AG09309 (cell line): Measurements from ENCODE around the gene SALL1.

ENCODE experiments used
- DNase-seq: peaks from one replicate; pipeline ENCODE4 v3.0.0-alpha.2; 2010; ENCODE audit warnings: low read depth
- H3K4me3 ChIP-seq: 2 replicates; pipeline ENCODE4 v1.5.1; 2011; ENCODE audit warnings: mild to moderate bottlenecking, low read depth, low read length, moderate library complexity; ENCODE audit not compliant: control insufficient read depth
- TF ChIP-seq, protein P1 (sequence below): IDR thresholded peaks from 2 replicates; pipeline ENCODE4 v1.5.1; 2011; ENCODE audit warnings: mild to moderate bottlenecking, low read depth, low read length, inconsistent platforms; ENCODE audit not compliant: insufficient read depth, control insufficient read depth; ENCODE audit errors: missing control alignments

SALL1 gene

GRCh38 chr16:51149721-51150164, 1.3 kb downstream of the SALL1 start:
- peak overlapping the region; percentile 92 for H3K4me3 ChIP-seq
- no peak for DNase-seq
- TF ChIP-seq, protein P1, sequence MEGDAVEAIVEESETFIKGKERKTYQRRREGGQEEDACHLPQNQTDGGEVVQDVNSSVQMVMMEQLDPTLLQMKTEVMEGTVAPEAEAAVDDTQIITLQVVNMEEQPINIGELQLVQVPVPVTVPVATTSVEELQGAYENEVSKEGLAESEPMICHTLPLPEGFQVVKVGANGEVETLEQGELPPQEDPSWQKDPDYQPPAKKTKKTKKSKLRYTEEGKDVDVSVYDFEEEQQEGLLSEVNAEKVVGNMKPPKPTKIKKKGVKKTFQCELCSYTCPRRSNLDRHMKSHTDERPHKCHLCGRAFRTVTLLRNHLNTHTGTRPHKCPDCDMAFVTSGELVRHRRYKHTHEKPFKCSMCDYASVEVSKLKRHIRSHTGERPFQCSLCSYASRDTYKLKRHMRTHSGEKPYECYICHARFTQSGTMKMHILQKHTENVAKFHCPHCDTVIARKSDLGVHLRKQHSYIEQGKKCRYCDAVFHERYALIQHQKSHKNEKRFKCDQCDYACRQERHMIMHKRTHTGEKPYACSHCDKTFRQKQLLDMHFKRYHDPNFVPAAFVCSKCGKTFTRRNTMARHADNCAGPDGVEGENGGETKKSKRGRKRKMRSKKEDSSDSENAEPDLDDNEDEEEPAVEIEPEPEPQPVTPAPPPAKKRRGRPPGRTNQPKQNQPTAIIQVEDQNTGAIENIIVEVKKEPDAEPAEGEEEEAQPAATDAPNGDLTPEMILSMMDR = no peak

DNA sequence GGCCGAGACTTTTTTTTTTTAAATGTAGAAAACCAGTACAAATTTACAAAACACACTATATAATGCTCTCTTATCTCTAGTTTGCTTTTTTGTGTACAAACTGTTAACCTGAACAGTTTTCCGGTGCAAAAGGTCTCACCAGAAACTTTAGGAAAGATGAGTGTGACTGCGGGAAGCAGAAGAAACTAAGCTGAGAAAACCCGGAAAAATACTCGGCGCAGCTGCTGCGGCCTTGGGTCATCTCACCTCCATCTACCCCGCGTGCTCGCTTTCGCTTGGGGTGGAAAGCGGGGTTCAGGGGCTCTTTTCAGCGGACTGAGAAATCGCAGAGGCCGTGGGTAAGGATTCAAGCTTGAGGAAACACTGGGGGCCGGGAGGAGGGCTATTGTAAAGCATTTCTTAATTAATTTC, 1.8 kb downstream of the SALL1 start:
- DNase-seq = no peak
- peak overlapping the region; percentile 92 for H3K4me3 ChIP-seq
- TF ChIP-seq, protein P1 = no peak

DNA sequence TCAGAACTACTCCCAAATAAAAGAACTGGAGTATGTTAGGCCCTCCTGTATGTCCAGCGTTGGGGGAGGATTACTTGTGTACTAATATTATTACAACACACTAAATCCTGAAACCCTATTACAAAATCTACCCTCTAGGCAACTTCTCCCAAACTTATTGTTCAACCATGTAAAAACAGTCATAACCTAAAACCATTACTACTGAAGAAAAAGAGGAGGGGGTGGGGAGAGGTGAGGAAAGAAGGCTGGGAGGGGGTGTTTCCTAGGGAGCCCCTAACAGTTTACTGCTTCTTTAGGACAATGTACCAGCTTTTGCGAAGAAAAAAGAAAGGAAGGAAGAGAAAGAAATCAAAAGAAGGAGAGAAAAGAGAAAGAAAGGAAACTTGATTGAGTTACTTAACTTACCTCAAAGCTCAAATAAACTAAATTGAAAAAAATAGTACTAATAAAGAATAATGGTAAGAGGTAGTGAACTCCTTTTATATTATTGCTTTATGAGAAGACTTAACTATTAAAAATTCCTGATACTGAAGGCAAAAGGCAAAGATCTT, 2.3 kb downstream of the SALL1 start:
- DNase-seq = no peak
- peak overlapping the region; percentile 92 for H3K4me3 ChIP-seq
- TF ChIP-seq, protein P1 = no peak

DNA sequence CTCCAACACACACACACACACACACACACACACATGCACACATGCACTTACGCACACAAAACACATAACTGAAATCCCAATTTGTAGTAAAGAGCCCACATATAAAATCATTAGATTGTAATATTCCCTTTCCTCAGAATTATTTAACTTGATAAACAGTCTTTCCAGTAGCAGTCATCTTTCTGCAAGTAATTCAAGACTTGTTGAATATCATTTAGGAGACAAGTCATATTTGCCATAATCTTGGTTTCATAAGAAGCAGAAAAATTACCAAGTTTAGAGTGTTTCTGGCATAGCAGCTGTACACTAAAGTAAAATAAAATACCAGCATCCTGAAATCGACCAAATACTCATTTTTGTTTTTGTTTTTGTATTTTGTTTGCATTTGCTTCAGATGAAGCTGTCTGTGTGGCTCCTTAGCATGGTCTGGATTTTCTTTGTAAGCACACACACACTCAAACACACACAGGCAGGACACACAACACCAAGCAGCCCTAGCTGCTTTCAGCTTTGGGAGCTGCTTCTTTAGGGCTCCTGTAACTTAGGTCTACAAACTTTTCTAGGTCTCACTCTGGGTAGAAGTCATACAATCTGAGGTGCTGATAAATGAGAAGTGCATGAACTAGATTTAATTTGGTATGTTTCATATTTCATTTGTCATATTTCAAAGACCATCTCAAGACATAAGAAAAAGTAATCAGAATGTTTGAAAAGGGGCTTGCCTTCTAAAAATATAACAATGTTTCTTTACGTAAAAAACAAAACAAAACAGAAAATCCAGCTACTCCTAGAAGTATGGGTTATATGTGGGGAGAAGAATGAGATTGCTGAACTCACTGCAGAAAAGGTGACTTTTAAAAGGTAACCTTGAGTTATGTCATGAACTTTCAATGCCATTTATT, 3.0 kb downstream of the SALL1 start:
- H3K4me3 ChIP-seq = no peak overlapping the region
- DNase-seq = no peak
- TF ChIP-seq, protein P1 = no peak

- TF ChIP-seq, protein P1 = peak; percentile 63
- no peak for DNase-seq
- peak overlapping the region; percentile 13; the same call in 1 of the 2 replicates for H3K4me3 ChIP-seq
Observed at GRCh38 chr16:51146256-51146924, 4.7 kb downstream of the SALL1 start.

GRCh38 chr16:51144203-51144602, 6.9 kb downstream of the SALL1 start:
- DNase-seq = no peak
- TF ChIP-seq, protein P1 = no peak
- no peak overlapping the region for H3K4me3 ChIP-seq
